Fibroblast of skin of back (primary cell): ENCODE data around the gene GRK5.

Experiments used
- DNase-seq: peaks from one replicate; pipeline ENCODE4 v3.0.0-alpha.2; 2013

The GRK5 gene

GRCh38 chr10:119364645-119365600 is 157.6 kb downstream of the GRK5 start:
- DNase-seq: no peak

GRCh38 chr10:119365773-119366599 is 158.6 kb downstream of the GRK5 start:
- no peak for DNase-seq

GRCh38 chr10:119367841-119368549 is 160.6 kb downstream of the GRK5 start:
- no peak for DNase-seq

- DNase-seq: no peak
Observed at GRCh38 chr10:119368581-119368980, 161.2 kb downstream of the GRK5 start.

GRCh38 chr10:119368991-119369869 is 161.9 kb downstream of the GRK5 start:
- no peak for DNase-seq

- peak; percentile 89 for DNase-seq
Observed at GRCh38 chr10:119370111-119370741, 162.9 kb downstream of the GRK5 start.

GRCh38 chr10:119370972-119371703 is 163.8 kb downstream of the GRK5 start:
- peak; percentile 99 for DNase-seq

GRCh38 chr10:119371704-119372663 is 164.6 kb downstream of the GRK5 start:
- DNase-seq: no peak

- DNase-seq: no peak
Observed at GRCh38 chr10:119373294-119374102, 166.1 kb downstream of the GRK5 start.

- no peak for DNase-seq
Observed at GRCh38 chr10:119374236-119374635, 166.9 kb downstream of the GRK5 start.

GRCh38 chr10:119375574-119376272 is 168.4 kb downstream of the GRK5 start:
- no peak for DNase-seq

- no peak for DNase-seq
Observed at GRCh38 chr10:119377451-119377957, 170.1 kb downstream of the GRK5 start.

GRCh38 chr10:119377958-119378736 is 170.8 kb downstream of the GRK5 start:
- DNase-seq: no peak

GRCh38 chr10:119378737-119379067 is 171.3 kb downstream of the GRK5 start:
- no peak for DNase-seq

GRCh38 chr10:119379466-119380071 is 172.2 kb downstream of the GRK5 start:
- DNase-seq: no peak

GRCh38 chr10:119383174-119383856 is 175.9 kb downstream of the GRK5 start:
- peak; percentile 22 for DNase-seq
